KOPT-K1 (cell line): Measurements from ENCODE around the gene PIK3R2.
A peak's percentile ranks its signal among the peaks of the same experiment; 100 is the strongest.

ENCODE experiments used
- H3K27ac ChIP-seq: fragments of 200-600 bp; sonication (generic); 2 replicates; pipeline ENCODE4 v1.5.1; 2016; ENCODE audit warnings: antibody characterized with exemption, mild to moderate bottlenecking, low read depth, low read length; ENCODE audit not compliant: poor library complexity, severe bottlenecking
- H3K36me3 ChIP-seq: fragments of 200-600 bp; sonication (generic); 2 replicates; pipeline ENCODE4 v1.5.1; 2017; ENCODE audit warnings: antibody characterized with exemption, mild to moderate bottlenecking, low read length, moderate library complexity; ENCODE audit not compliant: insufficient read depth
- H3K9me3 ChIP-seq: fragments of 200-600 bp; sonication (generic); 2 replicates; pipeline ENCODE4 v1.5.1; 2017; ENCODE audit warnings: antibody characterized with exemption, low read length, mild to moderate bottlenecking; ENCODE audit not compliant: insufficient read depth, poor library complexity, severe bottlenecking

Gene PIK3R2

GRCh38 chr19:18119013-18119716 is 33.8 kb upstream of the PIK3R2 start:
- Histone ChIP-seq H3K36me3 (peaks cover 24% of the 10 kb centered on the region; the same call in 1 of the 2 replicates), H3K9me3 (no peaks in the 10 kb centered on the region), H3K27ac (peak overlapping the region; percentile 71)

GRCh38 chr19:18119717-18120105 is 33.3 kb upstream of the PIK3R2 start:
- Histone ChIP-seq H3K27ac (peak overlapping the region; percentile 71), H3K9me3 (no peaks in the 10 kb centered on the region), H3K36me3 (peaks cover 29% of the 10 kb centered on the region; the same call in 1 of the 2 replicates)

- Histone ChIP-seq H3K27ac (peak overlapping the region; percentile 71), H3K36me3 (peaks cover 33% of the 10 kb centered on the region; the same call in 1 of the 2 replicates), H3K9me3 (no peaks in the 10 kb centered on the region)
Measured at GRCh38 chr19:18120127-18120526, 32.8 kb upstream of the PIK3R2 start.

- Histone ChIP-seq H3K9me3 (no peaks in the 10 kb centered on the region), H3K36me3 (peaks cover 43% of the 10 kb centered on the region; the same call in 1 of the 2 replicates), H3K27ac (no peak overlapping the region)
Measured at GRCh38 chr19:18121166-18121565, 31.8 kb upstream of the PIK3R2 start.

- Histone ChIP-seq H3K27ac (no peak overlapping the region), H3K9me3 (no peaks in the 10 kb centered on the region), H3K36me3 (peaks cover 46% of the 10 kb centered on the region; the same call in 1 of the 2 replicates)
Measured at GRCh38 chr19:18122424-18122823, 30.5 kb upstream of the PIK3R2 start.

- Histone ChIP-seq H3K27ac (no peak overlapping the region), H3K36me3 (peaks cover 49% of the 10 kb centered on the region; the same call in 1 of the 2 replicates)
Measured at GRCh38 chr19:18122860-18123795, 29.8 kb upstream of the PIK3R2 start.

GRCh38 chr19:18123819-18124218 is 29.1 kb upstream of the PIK3R2 start:
- no peak overlapping the region for H3K27ac ChIP-seq
- H3K36me3 ChIP-seq = peaks cover 56% of the 10 kb centered on the region; the same call in 1 of the 2 replicates
- no peaks in the 10 kb centered on the region for H3K9me3 ChIP-seq

More at GRCh38 chr19:18122860-18123795, 29.8 kb upstream of the PIK3R2 start:
- H3K9me3 ChIP-seq = no peaks in the 10 kb centered on the region

GRCh38 chr19:18126097-18126496 is 26.9 kb upstream of the PIK3R2 start:
- Histone ChIP-seq H3K36me3 (peaks cover 75% of the 10 kb centered on the region), H3K27ac (no peak overlapping the region), H3K9me3 (no peaks in the 10 kb centered on the region)

- Histone ChIP-seq H3K36me3 (peaks cover 75% of the 10 kb centered on the region), H3K9me3 (no peaks in the 10 kb centered on the region), H3K27ac (no peak overlapping the region)
Measured at GRCh38 chr19:18128044-18128443, 24.9 kb upstream of the PIK3R2 start.

- Histone ChIP-seq H3K27ac (no peak overlapping the region), H3K9me3 (no peaks in the 10 kb centered on the region), H3K36me3 (peaks cover 72% of the 10 kb centered on the region)
Measured at GRCh38 chr19:18128805-18129204, 24.2 kb upstream of the PIK3R2 start.

GRCh38 chr19:18130523-18131242 is 22.3 kb upstream of the PIK3R2 start:
- no peaks in the 10 kb centered on the region for H3K9me3 ChIP-seq
- H3K36me3 ChIP-seq = peaks cover 64% of the 10 kb centered on the region

GRCh38 chr19:18131841-18132596 is 20.9 kb upstream of the PIK3R2 start:
- Histone ChIP-seq H3K27ac (no peak overlapping the region), H3K9me3 (no peaks in the 10 kb centered on the region), H3K36me3 (peaks cover 67% of the 10 kb centered on the region)

More at GRCh38 chr19:18130523-18131242, 22.3 kb upstream of the PIK3R2 start:
- no peak overlapping the region for H3K27ac ChIP-seq

GRCh38 chr19:18135712-18136584 is 17.0 kb upstream of the PIK3R2 start:
- Histone ChIP-seq H3K27ac (no peak overlapping the region), H3K36me3 (peaks cover 62% of the 10 kb centered on the region), H3K9me3 (no peaks in the 10 kb centered on the region)
